Measurements from ENCODE around the gene PATJ. TPM values are rescaled to one million over a fixed set of nuclear protein-coding genes. Genes with fewer than 3 reads are reported as not detected.

The PATJ gene
- total and polyA plus RNA-seq, 2 donors (not counting 1 experiment from before 2014, with no cell fraction given), result 8.0 to 45.3 TPM

GRCh38 chr1:62224182-62224581 lies 481.9 kb downstream of the PATJ start:
- no peaks in the 10 kb centered on the region for H4K20me1 ChIP-seq (ENCODE audit: control insufficient read depth, insufficient read depth, low read length, poor library complexity, severe bottlenecking)
- ChIA-PET POLR2A (no interaction called here), CTCF (interaction anchor here (0.7 kb wide), 1 partner anchor 180 kb away, joined by 3 read pairs; no protein-coding TSS in a partner anchor)
- no peaks in the 10 kb centered on the region for H3K4me1 Mint-ChIP-seq
- intact Hi-C loops (cut with micrococcal nuclease), result no loop called here
- H3K27me3 ChIP-seq (replicated peaks in 1 of 4; ENCODE audit: control extremely low read depth in 1 of 4, control insufficient read depth in 3 of 4, insufficient read depth in 4 of 4, low read length in 3 of 4), result no peaks in the 10 kb centered on the region
- H3K9ac ChIP-seq (ENCODE audit: low read length), result no peak overlapping the region
- H2AFZ ChIP-seq (ENCODE audit: insufficient read depth, low read depth, low read length, poor library complexity, severe bottlenecking), result no peak overlapping the region
- DNase-seq, result no peak
- no peaks in the 10 kb centered on the region for H3K9me3 Mint-ChIP-seq (ENCODE audit: insufficient read depth)
- no peak overlapping the region for H3K4me2 ChIP-seq (replicated peaks; ENCODE audit: low read depth, low read length, poor library complexity, severe bottlenecking)
- no peaks in the 10 kb centered on the region for H3K4me1 ChIP-seq (ENCODE audit: control insufficient read depth in 2 of 2, insufficient read depth in 2 of 2, low read length in 2 of 2)
- no peaks in the 10 kb centered on the region for H3K36me3 ChIP-seq (replicated peaks in 1 of 2; ENCODE audit: control extremely low read depth in 1 of 2, control insufficient read depth in 1 of 2, extremely low read depth in 1 of 2, insufficient read depth in 2 of 2, low read length in 1 of 2)
- no peaks in the 10 kb centered on the region for H3K27me3 Mint-ChIP-seq
- H3K4me3 Mint-ChIP-seq, result no peak overlapping the region
- no peak for TF ChIP-seq EZH2 (IDR thresholded peaks at IDR 0.05; ENCODE audit: borderline replicate concordance, insufficient read depth, low read depth, low read length, poor library complexity, severe bottlenecking)
- TF ChIP-seq CTCF (IDR thresholded peaks at IDR 0.05), result no peak
- no peak overlapping the region for H3K27ac Mint-ChIP-seq
- no peak overlapping the region for H3K27ac ChIP-seq (ENCODE audit: low read length in 2 of 2)
- peaks cover 0 to 3% (median 0%) of the 10 kb centered on the region in 3 donors for H3K9me3 ChIP-seq (ENCODE audit: control extremely low read depth in 1 of 3, control insufficient read depth in 2 of 3, insufficient read depth in 1 of 3, low read length in 2 of 3)
- 100% methylated on average over 1 of the region's 3 CpGs for WGBS (ENCODE audit: insufficient coverage)
- no peak overlapping the region for H3K4me3 ChIP-seq (ENCODE audit: control extremely low read depth in 1 of 5, extremely low read depth in 1 of 5, insufficient read depth in 1 of 5, low read depth in 2 of 5, low read length in 4 of 5)
- no peak for ATAC-seq (ENCODE audit: low read depth)
- no peaks in the 10 kb centered on the region for H3K79me2 ChIP-seq (ENCODE audit: control insufficient read depth, insufficient read depth, low read length)

GRCh38 chr1:62227496-62227895 lies 485.2 kb downstream of the PATJ start:
- H3K4me3 Mint-ChIP-seq, result no peak overlapping the region
- intact Hi-C loops (cut with micrococcal nuclease), result no loop called here
- ATAC-seq (ENCODE audit: low read depth), result no peak
- Histone ChIP-seq H3K27me3 (replicated peaks in 1 of 4; ENCODE audit: control extremely low read depth in 1 of 4, control insufficient read depth in 3 of 4, insufficient read depth in 4 of 4, low read length in 3 of 4) (no peaks in the 10 kb centered on the region), H2AFZ (ENCODE audit: insufficient read depth, low read depth, low read length, poor library complexity, severe bottlenecking) (no peak overlapping the region), H3K4me3 (ENCODE audit: control extremely low read depth in 1 of 5, extremely low read depth in 1 of 5, insufficient read depth in 1 of 5, low read depth in 2 of 5, low read length in 4 of 5) (no peak overlapping the region), H4K20me1 (ENCODE audit: control insufficient read depth, insufficient read depth, low read length, poor library complexity, severe bottlenecking) (no peaks in the 10 kb centered on the region), H3K4me2 (replicated peaks; ENCODE audit: low read depth, low read length, poor library complexity, severe bottlenecking) (no peak overlapping the region), H3K36me3 (replicated peaks in 1 of 2; ENCODE audit: control extremely low read depth in 1 of 2, control insufficient read depth in 1 of 2, extremely low read depth in 1 of 2, insufficient read depth in 2 of 2, low read length in 1 of 2) (no peaks in the 10 kb centered on the region), H3K9me3 (ENCODE audit: control extremely low read depth in 1 of 3, control insufficient read depth in 2 of 3, insufficient read depth in 1 of 3, low read length in 2 of 3) (no peaks in the 10 kb centered on the region), H3K27ac (ENCODE audit: low read length in 2 of 2) (no peak overlapping the region), H3K79me2 (ENCODE audit: control insufficient read depth, insufficient read depth, low read length) (no peaks in the 10 kb centered on the region), H3K9ac (ENCODE audit: low read length) (no peak overlapping the region), H3K4me1 (ENCODE audit: control insufficient read depth in 2 of 2, insufficient read depth in 2 of 2, low read length in 2 of 2) (no peaks in the 10 kb centered on the region)
- DNase-seq, result no peak
- POLR2A ChIA-PET, result no interaction called here
- no peaks in the 10 kb centered on the region for H3K9me3 Mint-ChIP-seq (ENCODE audit: insufficient read depth)
- CTCF ChIA-PET, result no interaction called here
- H3K4me1 Mint-ChIP-seq, result no peaks in the 10 kb centered on the region
- TF ChIP-seq CTCF (IDR thresholded peaks at IDR 0.05), result no peak
- no peak for TF ChIP-seq EZH2 (IDR thresholded peaks at IDR 0.05; ENCODE audit: borderline replicate concordance, insufficient read depth, low read depth, low read length, poor library complexity, severe bottlenecking)
- H3K27me3 Mint-ChIP-seq, result peaks cover 4% of the 10 kb centered on the region
- 83% methylated on average over 11 of the region's 11 CpGs for WGBS (ENCODE audit: insufficient coverage)
- no peak overlapping the region for H3K27ac Mint-ChIP-seq

Small RNA genes within 50 kb of the gene (small RNA-seq; reads per million reads assigned to genes)
- gene LAMTOR5P1 (ENCODE audit: insufficient read length, low read depth, low replicate concordance) (not detected), gene MIR3116-1 (ENCODE audit: insufficient read length, low read depth, low replicate concordance) (not detected), gene RN7SL180P (ENCODE audit: insufficient read length, low read depth, low replicate concordance) (not detected), gene RNU6-1177P (ENCODE audit: insufficient read length, low read depth, low replicate concordance) (not detected), gene RNU6-414P (ENCODE audit: insufficient read length, low read depth, low replicate concordance) (not detected)

Other genes starting within 250 kb of the PATJ start
- gene TM2D1, start 17.3 kb upstream of the PATJ start, total RNA-seq, result 53.3 and 58.5 TPM in 2 replicates
- gene TM2D1, start 17.3 kb upstream of the PATJ start, polyA plus RNA-seq, result 30.8 and 43.6 TPM in 2 replicates